ENCODE data around the gene PLBD1.

The PLBD1 gene

GRCh38 chr12:14591719-14592118 is 24.0 kb upstream of the PLBD1 start:
- Histone ChIP-seq H3K4me1 (ENCODE audit: insufficient read depth, low read length) (no peaks in the 10 kb centered on the region), H3K4me3 (ENCODE audit: low read length) (no peak overlapping the region), H3K9ac (ENCODE audit: low read depth, low read length) (no peak overlapping the region), H3K27ac (ENCODE audit: low read length) (no peak overlapping the region), H3K9me3 (ENCODE audit: insufficient read depth, low read depth, low read length) (no peaks in the 10 kb centered on the region), H3K27me3 (ENCODE audit: insufficient read depth, low read length) (no peaks in the 10 kb centered on the region), H3K36me3 (ENCODE audit: insufficient read depth, low read depth, low read length) (no peaks in the 10 kb centered on the region)

- Histone ChIP-seq H3K36me3 (ENCODE audit: insufficient read depth, low read depth, low read length) (no peaks in the 10 kb centered on the region), H3K9me3 (ENCODE audit: insufficient read depth, low read depth, low read length) (no peaks in the 10 kb centered on the region), H3K27ac (ENCODE audit: low read length) (no peak overlapping the region), H3K4me1 (ENCODE audit: insufficient read depth, low read length) (no peaks in the 10 kb centered on the region), H3K9ac (ENCODE audit: low read depth, low read length) (no peak overlapping the region), H3K4me3 (ENCODE audit: low read length) (no peak overlapping the region), H3K27me3 (ENCODE audit: insufficient read depth, low read length) (no peaks in the 10 kb centered on the region)
Measured at GRCh38 chr12:14589169-14590004, 21.7 kb upstream of the PLBD1 start.

- Histone ChIP-seq H3K9ac (ENCODE audit: low read depth, low read length) (no peak overlapping the region), H3K9me3 (ENCODE audit: insufficient read depth, low read depth, low read length) (no peaks in the 10 kb centered on the region), H3K4me3 (ENCODE audit: low read length) (no peak overlapping the region), H3K27ac (ENCODE audit: low read length) (no peak overlapping the region), H3K4me1 (ENCODE audit: insufficient read depth, low read length) (no peaks in the 10 kb centered on the region), H3K27me3 (ENCODE audit: insufficient read depth, low read length) (no peaks in the 10 kb centered on the region), H3K36me3 (ENCODE audit: insufficient read depth, low read depth, low read length) (no peaks in the 10 kb centered on the region)
Measured at GRCh38 chr12:14588571-14588970, 20.9 kb upstream of the PLBD1 start.

GRCh38 chr12:14578646-14579045 is 11.0 kb upstream of the PLBD1 start:
- Histone ChIP-seq H3K9me3 (ENCODE audit: insufficient read depth, low read depth, low read length) (no peaks in the 10 kb centered on the region), H3K36me3 (ENCODE audit: insufficient read depth, low read depth, low read length) (no peaks in the 10 kb centered on the region), H3K4me1 (ENCODE audit: insufficient read depth, low read length) (no peaks in the 10 kb centered on the region), H3K27me3 (ENCODE audit: insufficient read depth, low read length) (no peaks in the 10 kb centered on the region), H3K4me3 (ENCODE audit: low read length) (no peak overlapping the region), H3K27ac (ENCODE audit: low read length) (no peak overlapping the region), H3K9ac (ENCODE audit: low read depth, low read length) (no peak overlapping the region)

GRCh38 chr12:14577344-14577743 is 9.7 kb upstream of the PLBD1 start:
- H3K27me3 ChIP-seq (ENCODE audit: insufficient read depth, low read length), result no peaks in the 10 kb centered on the region
- no peak overlapping the region for H3K4me3 ChIP-seq (ENCODE audit: low read length)
- no peaks in the 10 kb centered on the region for H3K4me1 ChIP-seq (ENCODE audit: insufficient read depth, low read length)
- H3K9me3 ChIP-seq (ENCODE audit: insufficient read depth, low read depth, low read length), result no peaks in the 10 kb centered on the region
- no peaks in the 10 kb centered on the region for H3K36me3 ChIP-seq (ENCODE audit: insufficient read depth, low read depth, low read length)
- H3K27ac ChIP-seq (ENCODE audit: low read length), result no peak overlapping the region
- no peak overlapping the region for H3K9ac ChIP-seq (ENCODE audit: low read depth, low read length)

- Histone ChIP-seq H3K36me3 (ENCODE audit: insufficient read depth, low read depth, low read length) (no peaks in the 10 kb centered on the region), H3K9me3 (ENCODE audit: insufficient read depth, low read depth, low read length) (no peaks in the 10 kb centered on the region), H3K4me1 (ENCODE audit: insufficient read depth, low read length) (no peaks in the 10 kb centered on the region), H3K27ac (ENCODE audit: low read length) (no peak overlapping the region), H3K27me3 (ENCODE audit: insufficient read depth, low read length) (no peaks in the 10 kb centered on the region), H3K4me3 (ENCODE audit: low read length) (no peak overlapping the region), H3K9ac (ENCODE audit: low read depth, low read length) (no peak overlapping the region)
Measured at GRCh38 chr12:14576896-14577295, 9.2 kb upstream of the PLBD1 start.

- no peak overlapping the region for H3K27ac ChIP-seq (ENCODE audit: low read length)
- no peak overlapping the region for H3K4me3 ChIP-seq (ENCODE audit: low read length)
- H3K9me3 ChIP-seq (ENCODE audit: insufficient read depth, low read depth, low read length), result no peaks in the 10 kb centered on the region
- H3K4me1 ChIP-seq (ENCODE audit: insufficient read depth, low read length), result no peaks in the 10 kb centered on the region
- H3K36me3 ChIP-seq (ENCODE audit: insufficient read depth, low read depth, low read length), result no peaks in the 10 kb centered on the region
- H3K9ac ChIP-seq (ENCODE audit: low read depth, low read length), result no peak overlapping the region
- H3K27me3 ChIP-seq (ENCODE audit: insufficient read depth, low read length), result no peaks in the 10 kb centered on the region
Measured at GRCh38 chr12:14575585-14575984, 7.9 kb upstream of the PLBD1 start.

GRCh38 chr12:14573118-14573517 is 5.4 kb upstream of the PLBD1 start:
- H3K27me3 ChIP-seq (ENCODE audit: insufficient read depth, low read length), result peaks cover 8% of the 10 kb centered on the region
- H3K36me3 ChIP-seq (ENCODE audit: insufficient read depth, low read depth, low read length), result no peaks in the 10 kb centered on the region
- no peaks in the 10 kb centered on the region; the same call in 1 of the 2 replicates for H3K4me1 ChIP-seq (ENCODE audit: insufficient read depth, low read length)
- no peak overlapping the region for H3K4me3 ChIP-seq (ENCODE audit: low read length)
- no peak overlapping the region for H3K9ac ChIP-seq (ENCODE audit: low read depth, low read length)
- H3K27ac ChIP-seq (ENCODE audit: low read length), result no peak overlapping the region
- no peaks in the 10 kb centered on the region for H3K9me3 ChIP-seq (ENCODE audit: insufficient read depth, low read depth, low read length)

GRCh38 chr12:14572401-14572800 is 4.7 kb upstream of the PLBD1 start:
- Histone ChIP-seq H3K9me3 (ENCODE audit: insufficient read depth, low read depth, low read length) (no peaks in the 10 kb centered on the region), H3K4me3 (ENCODE audit: low read length) (no peak overlapping the region), H3K4me1 (ENCODE audit: insufficient read depth, low read length) (no peaks in the 10 kb centered on the region; the same call in 1 of the 2 replicates), H3K9ac (ENCODE audit: low read depth, low read length) (no peak overlapping the region), H3K36me3 (ENCODE audit: insufficient read depth, low read depth, low read length) (no peaks in the 10 kb centered on the region), H3K27ac (ENCODE audit: low read length) (no peak overlapping the region), H3K27me3 (ENCODE audit: insufficient read depth, low read length) (peaks cover 13% of the 10 kb centered on the region)

- no peak overlapping the region for H3K4me3 ChIP-seq (ENCODE audit: low read length)
- H3K36me3 ChIP-seq (ENCODE audit: insufficient read depth, low read depth, low read length), result no peaks in the 10 kb centered on the region
- H3K9me3 ChIP-seq (ENCODE audit: insufficient read depth, low read depth, low read length), result no peaks in the 10 kb centered on the region
- no peaks in the 10 kb centered on the region; the same call in 1 of the 2 replicates for H3K4me1 ChIP-seq (ENCODE audit: insufficient read depth, low read length)
- H3K9ac ChIP-seq (ENCODE audit: low read depth, low read length), result no peak overlapping the region
- no peak overlapping the region for H3K27ac ChIP-seq (ENCODE audit: low read length)
- peaks cover 13% of the 10 kb centered on the region for H3K27me3 ChIP-seq (ENCODE audit: insufficient read depth, low read length)
Measured at GRCh38 chr12:14571779-14572178, 4.1 kb upstream of the PLBD1 start.

GRCh38 chr12:14570231-14570630 is 2.5 kb upstream of the PLBD1 start:
- H3K27me3 ChIP-seq (ENCODE audit: insufficient read depth, low read length), result peaks cover 21% of the 10 kb centered on the region
- no peak overlapping the region for H3K9ac ChIP-seq (ENCODE audit: low read depth, low read length)
- H3K4me1 ChIP-seq (ENCODE audit: insufficient read depth, low read length), result no peaks in the 10 kb centered on the region; the same call in 1 of the 2 replicates
- no peaks in the 10 kb centered on the region for H3K9me3 ChIP-seq (ENCODE audit: insufficient read depth, low read depth, low read length)
- no peak overlapping the region for H3K4me3 ChIP-seq (ENCODE audit: low read length)
- H3K27ac ChIP-seq (ENCODE audit: low read length), result no peak overlapping the region
- no peaks in the 10 kb centered on the region for H3K36me3 ChIP-seq (ENCODE audit: insufficient read depth, low read depth, low read length)

GRCh38 chr12:14564336-14564959 is 3.2 kb downstream of the PLBD1 start:
- Histone ChIP-seq H3K27me3 (ENCODE audit: insufficient read depth, low read length) (peaks cover 21% of the 10 kb centered on the region), H3K27ac (ENCODE audit: low read length) (no peak overlapping the region), H3K9ac (ENCODE audit: low read depth, low read length) (no peak overlapping the region), H3K4me3 (ENCODE audit: low read length) (no peak overlapping the region), H3K36me3 (ENCODE audit: insufficient read depth, low read depth, low read length) (no peaks in the 10 kb centered on the region), H3K4me1 (ENCODE audit: insufficient read depth, low read length) (no peaks in the 10 kb centered on the region), H3K9me3 (ENCODE audit: insufficient read depth, low read depth, low read length) (no peaks in the 10 kb centered on the region)
